Adrenal gland (tissue), 12 donors: ENCODE results near the gene AGBL1. TPM values are rescaled to one million over a fixed set of nuclear protein-coding genes. Genes with fewer than 3 reads are reported as not detected.

Experiments used
- DNase-seq, 7 donors: peaks; one replicate each; pipeline ENCODE4 v3.0.0-alpha.2; 2019 to 2020
- H3K27ac ChIP-seq, 5 donors: fragments of 200-600 bp; sonication (generic) in 4 of 5; 1 replicate in 3 of 5; 2 replicates in 2 of 5; pipeline versions ENCODE4 v1.5.1 to v1.8.0; 2016 to 2020; ENCODE audit warnings: mild to moderate bottlenecking in 1 of 5
- H3K27me3 ChIP-seq: fragments of 200-600 bp; 2 replicates; pipeline ENCODE4 v1.8.0; 2021
- H3K36me3 ChIP-seq, 2 donors: fragments of 200-600 bp; replicated peaks in 1 of 2; 1 replicate in 1 of 2; 2 replicates in 1 of 2; pipeline versions ENCODE4 v1.5.1 to v1.8.0; 2018 to 2022
- H3K4me1 ChIP-seq, 2 donors: fragments of 200-600 bp; replicated peaks in 1 of 2; 1 replicate in 1 of 2; 2 replicates in 1 of 2; pipeline versions ENCODE4 v1.5.1 to v1.8.0; 2018 to 2021
- H3K4me3 ChIP-seq, 4 donors: fragments of 200-600 bp; sonication (generic) in 3 of 4; one replicate each; pipeline ENCODE4 v1.5.1; 2016 to 2018
- H3K9me3 ChIP-seq, 3 donors: fragments of 200-600 bp; sonication (generic) in 1 of 3; replicated peaks in 1 of 3; 1 replicate in 2 of 3; 2 replicates in 1 of 3; pipeline versions ENCODE4 v1.5.1 to v1.8.0; 2016 to 2021
- CTCF ChIP-seq, 6 experiments: fragments of 450-650 bp in 4 of 6; fragments of 200-600 bp in 2 of 6; sonication (generic) in 1 of 6; IDR thresholded peaks; 1 replicate in 5 of 6; 2 replicates in 1 of 6; pipeline versions ENCODE4 v1.5.1 to v1.8.0; 2016 to 2021; ENCODE audit warnings: antibody characterized with exemption in 6 of 6, mild to moderate bottlenecking in 2 of 6, moderate library complexity in 1 of 6
- POLR2A ChIP-seq, 2 donors: fragments of 450-650 bp; IDR thresholded peaks; one replicate each; pipeline ENCODE4 v1.6.1; 2017; ENCODE audit warnings: antibody characterized with exemption in 2 of 2, mild to moderate bottlenecking in 2 of 2, moderate library complexity in 1 of 2
- WGBS, 4 donors: extraction: QIAGEN DNeasy Blood & Tissue Kit in 2 of 4; methylation state at CpG; one replicate each; pipeline versions ENCODE4 v1.1.5 to v1.1.7; 2013 to 2017; 5-methylcytosine and 5-hydroxymethylcytosine counted together
- intact Hi-C, 2 donors: fragments of 100-400 bp; cut with DNase I; formaldehyde crosslinking; loops; one replicate each; pipeline versions ENCODE4 v1.14.1 to v1.15.0; 2022 to 2023
- polyA plus RNA-seq, 3 donors: library from polyadenylated mRNA; stranded (reverse); fragments of 200-250 nt in 2 of 3; fragments of 350-450 nt in 1 of 3; fragmentation: Illumina TruSeq in 1 of 3; extraction: RNeasy Lipid Tissue Mini Kit (QIAGEN cat#74804) in 1 of 3; gene quantifications; one replicate each; pipeline ENCODE4 v1.2.3, GENCODE V29; 2013 to 2014
- total RNA-seq, 9 donors: library from RNA; depleted of rRNA in 4 of 9; stranded (reverse); fragments of >200 nt in 4 of 9; fragments of 120-200 nt in 1 of 9; fragmentation: NEBNext Ultra II Directional in 1 of 9; extraction: Animal tissue kit (Norgen Biotek cat#: 25700) in 1 of 9; gene quantifications; one replicate each; pipeline versions ENCODE4 v1.1.0 to v1.2.4, GENCODE V29; 2013 to 2023
- donor health status: healthy with polysubstance abuse.
- donor health status: Bipolar disorder and iron deficiency.
- donor health status: DM: yes; HTN: yes; CAD: no.
- donor health status: DM: no; HTN: no; CAD: no.
- donor health status: DM: no; HTN: no; CAD: no.
- donor health status: DM: yes; HTN: yes; CAD: no.

The AGBL1 gene
- total and polyA plus RNA-seq, 12 donors = 0.04 to 0.07 (median 0.06) TPM; not detected in 9

GRCh38 chr15:86663979-86664378 lies 584.3 kb downstream of the AGBL1 start:
- no peak for DNase-seq
- no peak overlapping the region for H3K4me3 ChIP-seq
- H3K27me3 ChIP-seq = no peaks in the 10 kb centered on the region
- TF ChIP-seq POLR2A (IDR thresholded peaks at IDR 0.05) = no peak
- TF ChIP-seq CTCF (IDR thresholded peaks at IDR 0.05) = no peak
- no peaks in the 10 kb centered on the region for H3K4me1 ChIP-seq
- H3K27ac ChIP-seq = no peak overlapping the region
- no peaks in the 10 kb centered on the region for H3K9me3 ChIP-seq
- WGBS, 4 donors = 38 to 59% (median 46%) methylated on average over 2 of the region's 2 CpGs
- no peaks in the 10 kb centered on the region for H3K36me3 ChIP-seq
- intact Hi-C loops = no loop called here

- Histone ChIP-seq H3K36me3 (no peaks in the 10 kb centered on the region), H3K4me1 (no peaks in the 10 kb centered on the region), H3K27me3 (no peaks in the 10 kb centered on the region), H3K27ac (no peak overlapping the region), H3K4me3 (no peak overlapping the region), H3K9me3 (no peaks in the 10 kb centered on the region)
- 95 to 100% (median 97%) methylated on average over 1 of the region's 1 CpG for WGBS, 4 donors
- TF ChIP-seq POLR2A (IDR thresholded peaks at IDR 0.05) (no peak), CTCF (IDR thresholded peaks at IDR 0.05) (no peak)
- DNase-seq = no peak
- intact Hi-C loops = no loop called here
Measured at GRCh38 chr15:86664581-86664980, 584.9 kb downstream of the AGBL1 start.

GRCh38 chr15:86676002-86676401 lies 596.3 kb downstream of the AGBL1 start:
- TF ChIP-seq CTCF (IDR thresholded peaks at IDR 0.05) (no peak), POLR2A (IDR thresholded peaks at IDR 0.05) (no peak)

GRCh38 chr15:86677278-86677677 lies 597.6 kb downstream of the AGBL1 start:
- intact Hi-C loops = no loop called here
- Histone ChIP-seq H3K27me3 (no peaks in the 10 kb centered on the region), H3K9me3 (no peaks in the 10 kb centered on the region), H3K36me3 (no peaks in the 10 kb centered on the region), H3K27ac (no peak overlapping the region), H3K4me3 (no peak overlapping the region), H3K4me1 (no peaks in the 10 kb centered on the region)
- 15 to 25% (median 24%) methylated on average over 6 of the region's 6 CpGs for WGBS, 4 donors
- no peak for DNase-seq
- TF ChIP-seq CTCF (IDR thresholded peaks at IDR 0.05) (no peak), POLR2A (IDR thresholded peaks at IDR 0.05) (no peak)

More at GRCh38 chr15:86676002-86676401, 596.3 kb downstream of the AGBL1 start:
- Histone ChIP-seq H3K27ac (no peak overlapping the region), H3K4me1 (no peaks in the 10 kb centered on the region), H3K27me3 (no peaks in the 10 kb centered on the region), H3K9me3 (no peaks in the 10 kb centered on the region), H3K36me3 (no peaks in the 10 kb centered on the region), H3K4me3 (no peak overlapping the region)
- intact Hi-C loops = no loop called here
- DNase-seq = no peak
- WGBS, 4 donors = 73 to 91% (median 87%) methylated on average over 4 of the region's 4 CpGs
